Fibroblast of lung (primary cell): ENCODE data around the gene TCEAL1. TPM values are rescaled to one million over a fixed set of nuclear protein-coding genes. Genes with fewer than 3 reads are reported as not detected.
"Not testable (repeated sequence)": the region's sequence is repeated elsewhere in the genome, so short reads cannot be mapped to it uniquely, and the experiment has no call there.

Experiments used
- DNase-seq, 2 donors: peaks; one replicate each; pipeline versions ENCODE4 v3.0.0 to v3.0.0-alpha.2; 2010; ENCODE audit warnings: low read depth in 2 of 2
- H2AFZ ChIP-seq: 2 replicates; pipeline ENCODE4 v1.5.1; 2012; ENCODE audit warnings: low read length, control low read depth, inconsistent platforms
- H3K27ac ChIP-seq: 2 replicates; pipeline ENCODE4 v1.5.1; 2011; ENCODE audit warnings: low read length, control low read depth; ENCODE audit not compliant: insufficient read depth
- H3K27me3 ChIP-seq: 2 replicates; pipeline ENCODE4 v1.5.1; 2011; ENCODE audit warnings: mild to moderate bottlenecking, low read length; ENCODE audit not compliant: control insufficient read depth, insufficient read depth
- H3K36me3 ChIP-seq: 2 replicates; pipeline ENCODE4 v1.5.1; 2011; ENCODE audit warnings: low read length; ENCODE audit not compliant: control insufficient read depth, insufficient read depth
- H3K4me1 ChIP-seq: 2 replicates; pipeline ENCODE4 v1.5.1; 2011; ENCODE audit warnings: low read length; ENCODE audit not compliant: control insufficient read depth, insufficient read depth; ENCODE audit errors: extremely low read depth
- H3K4me2 ChIP-seq: 2 replicates; pipeline ENCODE4 v1.5.1; 2011; ENCODE audit warnings: low read length, control low read depth; ENCODE audit not compliant: insufficient read depth; ENCODE audit errors: extremely low read depth
- H3K4me3 ChIP-seq, 4 experiments: fragments of 200-600 bp in 1 of 4; sonication (generic) in 1 of 4; replicated peaks in 1 of 4; 2 replicates each; pipeline ENCODE4 v1.5.1; 2011 to 2016; ENCODE audit warnings: low read length in 4 of 4, low read depth in 3 of 4, mild to moderate bottlenecking in 3 of 4, control low read depth in 2 of 4, inconsistent platforms in 1 of 4, mixed read lengths in 1 of 4; ENCODE audit not compliant: insufficient read depth in 1 of 4; ENCODE audit errors: control extremely low read depth in 1 of 4
- H3K79me2 ChIP-seq: 2 replicates; pipeline ENCODE4 v1.5.1; 2012; ENCODE audit warnings: mild to moderate bottlenecking, low read length, inconsistent platforms; ENCODE audit not compliant: control insufficient read depth, insufficient read depth
- H3K9ac ChIP-seq: 2 replicates; pipeline ENCODE4 v1.5.1; 2011; ENCODE audit warnings: mild to moderate bottlenecking, low read length, control low read depth; ENCODE audit not compliant: insufficient read depth
- H3K9me3 ChIP-seq: 2 replicates; pipeline ENCODE4 v1.5.1; 2012; ENCODE audit warnings: low read depth, low read length; ENCODE audit not compliant: control insufficient read depth, insufficient read depth
- H4K20me1 ChIP-seq: 2 replicates; pipeline ENCODE4 v1.5.1; 2011; ENCODE audit warnings: low read length; ENCODE audit not compliant: control insufficient read depth, insufficient read depth; ENCODE audit errors: extremely low read depth
- CTCF ChIP-seq, 2 donors: IDR thresholded peaks in 1 of 2; conservative IDR thresholded peaks in 1 of 2; 1 replicate in 1 of 2; 2 replicates in 1 of 2; pipeline ENCODE4 v1.5.1; 2011 to 2012; ENCODE audit warnings: low read length in 2 of 2, control low read depth in 1 of 2, inconsistent platforms in 1 of 2, low read depth in 1 of 2, mild to moderate bottlenecking in 1 of 2
- EZH2 ChIP-seq: IDR thresholded peaks from 2 replicates; pipeline ENCODE4 v1.5.1; 2012; ENCODE audit warnings: low read length, control low read depth, mild to moderate bottlenecking; ENCODE audit errors: missing control alignments
- polyA plus RNA-seq, 2 donors: library from polyadenylated mRNA; depleted of rRNA in 1 of 2; stranded (reverse) in 1 of 2; unstranded in 1 of 2; fragments of >200 nt; gene quantifications; 2 replicates each; pipeline ENCODE4 v1.2.1, GENCODE V29; 2011 to 2012; ENCODE audit warnings: missing spikeins in 1 of 2
- total RNA-seq: library from RNA; depleted of rRNA; stranded (reverse); fragments of >200 nt; gene quantifications from 2 replicates; pipeline ENCODE4 v1.2.1, GENCODE V29; 2014

Gene TCEAL1
- total and polyA plus RNA-seq, 2 donors (not counting 1 experiment from before 2014, with no cell fraction given), result 28.5 to 35.5 TPM

GRCh38 chrX:103631145-103631544 is 2.4 kb downstream of the TCEAL1 start:
- Histone ChIP-seq H3K9ac (no peak overlapping the region), H3K4me1 (no peaks in the 10 kb centered on the region), H3K4me3 (no peak overlapping the region), H3K27ac (no peak overlapping the region), H3K9me3 (no peaks in the 10 kb centered on the region), H3K36me3 (no peaks in the 10 kb centered on the region), H2AFZ (no peak overlapping the region), H4K20me1 (no peaks in the 10 kb centered on the region), H3K27me3 (no peaks in the 10 kb centered on the region), H3K79me2 (peaks cover 2% of the 10 kb centered on the region), H3K4me2 (no peak overlapping the region)
- no peak for DNase-seq
- no peak for TF ChIP-seq EZH2
- no peak for TF ChIP-seq CTCF (conservative IDR thresholded peaks at IDR 0.05 in 1 of 2, IDR thresholded peaks at IDR 0.05 in 1 of 2; ENCODE audit: low read depth in 1 of 2, low read length in 2 of 2)

DNA sequence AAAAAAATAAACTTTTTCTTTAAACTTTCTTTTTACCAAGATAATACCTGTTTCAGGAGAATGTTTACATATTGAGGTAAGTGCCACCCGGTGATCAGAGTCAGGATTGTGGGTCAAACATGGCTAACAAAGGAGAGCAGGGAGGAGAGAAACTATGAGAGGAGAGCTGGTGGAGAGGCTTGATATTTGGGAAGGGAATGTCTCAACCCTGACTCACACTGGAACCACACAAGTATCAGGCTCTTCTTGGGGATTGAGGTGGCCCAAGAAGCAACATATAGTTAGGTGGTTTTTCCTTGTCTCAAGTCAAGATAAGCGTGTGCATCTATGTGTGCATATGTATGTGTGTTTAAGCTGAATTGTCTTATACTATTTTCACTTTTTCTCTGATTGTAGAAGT is 6.7 kb downstream of the TCEAL1 start:
- H3K36me3 ChIP-seq, result no peaks in the 10 kb centered on the region
- H2AFZ ChIP-seq, result no peak overlapping the region
- H4K20me1 ChIP-seq, result no peaks in the 10 kb centered on the region
- H3K9me3 ChIP-seq, result no peaks in the 10 kb centered on the region
- H3K27ac ChIP-seq, result no peak overlapping the region
- peaks cover 5% of the 10 kb centered on the region for H3K4me1 ChIP-seq
- no peak for TF ChIP-seq EZH2
- no peak for TF ChIP-seq CTCF (conservative IDR thresholded peaks at IDR 0.05 in 1 of 2, IDR thresholded peaks at IDR 0.05 in 1 of 2; ENCODE audit: low read depth in 1 of 2, low read length in 2 of 2)
- H3K4me2 ChIP-seq, result no peak overlapping the region
- H3K27me3 ChIP-seq, result no peaks in the 10 kb centered on the region
- no peak overlapping the region for H3K9ac ChIP-seq
- no peaks in the 10 kb centered on the region for H3K79me2 ChIP-seq
- no peak overlapping the region for H3K4me3 ChIP-seq
- no peak for DNase-seq

DNA sequence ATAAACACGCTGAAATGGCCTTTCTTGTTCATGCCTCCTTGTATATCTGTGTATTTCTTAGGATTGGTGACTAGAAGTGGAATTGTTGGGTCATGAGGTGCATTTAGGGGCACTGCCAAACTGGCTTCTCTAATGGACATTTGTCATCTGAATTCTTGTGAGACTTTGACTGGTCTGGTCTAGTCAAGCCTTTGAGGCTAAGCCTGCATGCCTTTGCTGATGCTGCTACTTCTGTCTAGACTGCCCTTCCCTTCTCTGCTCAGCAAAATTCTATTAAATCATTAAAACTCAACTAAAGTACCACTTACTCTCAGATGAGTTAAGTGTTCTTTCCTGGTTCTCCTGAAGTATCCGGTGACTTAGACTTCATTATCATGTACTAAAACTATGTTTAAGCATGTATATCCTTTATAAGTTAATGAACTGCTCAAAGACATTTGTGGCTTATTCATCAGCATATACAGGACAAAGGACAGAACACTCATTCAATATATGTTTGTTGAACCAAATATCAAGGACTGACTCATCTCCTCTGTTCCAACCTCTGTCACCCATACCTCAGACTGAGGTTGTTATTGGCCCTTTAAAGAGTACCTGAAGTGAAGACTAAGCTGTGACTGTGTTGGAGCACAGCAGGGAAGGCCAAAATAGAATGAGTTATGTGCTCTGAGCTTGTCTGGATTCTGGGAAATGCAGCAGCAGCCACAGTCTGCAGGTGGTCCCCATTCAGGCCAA is 9.0 kb downstream of the TCEAL1 start:
- no peak overlapping the region for H3K9ac ChIP-seq
- H3K27ac ChIP-seq, result no peak overlapping the region
- H4K20me1 ChIP-seq, result no peaks in the 10 kb centered on the region
- H3K4me2 ChIP-seq, result no peak overlapping the region
- no peak for TF ChIP-seq EZH2
- TF ChIP-seq CTCF (conservative IDR thresholded peaks at IDR 0.05 in 1 of 2, IDR thresholded peaks at IDR 0.05 in 1 of 2; ENCODE audit: low read depth in 1 of 2, low read length in 2 of 2), result no peak
- H3K4me1 ChIP-seq, result peaks cover 5% of the 10 kb centered on the region
- no peaks in the 10 kb centered on the region for H3K36me3 ChIP-seq
- no peaks in the 10 kb centered on the region for H3K9me3 ChIP-seq
- H3K4me3 ChIP-seq, result no peak overlapping the region
- no peaks in the 10 kb centered on the region for H3K79me2 ChIP-seq
- H3K27me3 ChIP-seq, result no peaks in the 10 kb centered on the region
- no peak overlapping the region for H2AFZ ChIP-seq
- DNase-seq, result peak in 1 of 2 donors; percentile 36

DNA sequence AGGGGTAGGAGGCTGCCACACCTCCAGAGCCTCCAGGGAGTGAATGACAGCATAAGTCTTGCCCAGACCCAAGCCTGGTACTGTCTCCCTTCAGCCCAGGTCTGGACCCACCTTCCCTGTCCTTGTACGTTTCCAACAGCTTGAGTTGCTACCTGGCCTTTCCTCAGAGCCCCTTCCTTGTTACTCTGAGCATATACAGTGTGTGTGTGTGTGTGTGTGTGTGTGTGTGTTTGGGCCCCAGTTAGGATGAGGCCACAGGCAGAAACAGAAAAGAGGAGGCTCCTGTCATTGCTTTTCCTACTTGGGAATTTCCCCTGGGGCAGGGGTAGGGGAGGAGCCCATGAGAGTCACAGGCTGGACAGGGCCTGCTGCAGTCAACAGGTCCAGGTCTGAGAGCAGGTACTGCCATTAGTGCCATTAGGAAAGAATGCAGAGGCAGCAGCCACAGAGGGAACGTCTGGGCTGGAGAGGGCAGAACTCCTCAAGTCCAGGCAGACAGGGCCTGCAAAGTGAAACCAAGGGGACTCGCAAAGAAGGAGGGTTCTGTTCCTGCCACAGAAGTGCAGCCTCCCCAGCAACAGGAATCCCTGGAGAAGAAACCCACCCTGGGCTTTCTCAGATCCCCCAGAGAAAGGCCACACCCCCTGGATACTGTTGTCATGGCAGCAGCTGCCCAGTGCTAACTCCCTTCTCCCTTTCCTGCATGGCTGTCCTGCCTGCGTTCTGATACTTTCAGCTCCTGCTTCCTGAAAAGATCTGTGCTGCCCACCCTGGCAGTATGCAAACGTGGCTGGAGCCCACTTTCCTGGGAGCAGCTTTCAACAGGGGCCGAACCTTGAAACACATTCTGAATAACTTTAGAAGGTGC is 9.9 kb downstream of the TCEAL1 start:
- H3K4me2 ChIP-seq, H2AFZ ChIP-seq, H3K4me1 ChIP-seq, H3K4me3 ChIP-seq, H3K27me3 ChIP-seq, H4K20me1 ChIP-seq, H3K79me2 ChIP-seq, H3K9ac ChIP-seq, H3K27ac ChIP-seq, H3K36me3 ChIP-seq, H3K9me3 ChIP-seq: not testable (repeated sequence)
- peak in 1 of 2 donors; percentile 15 for DNase-seq
